HL-60 (cell line): ENCODE results near the gene SIRPD.
"Not testable (repeated sequence)": the region's sequence is repeated elsewhere in the genome, so short reads cannot be mapped to it uniquely, and the experiment has no call there.

Source experiments
- DNase-seq, 2 experiments: peaks; one replicate each; pipeline ENCODE4 v3.0.0-alpha.2; 2010 to 2020; ENCODE audit warnings: low read depth in 1 of 2, low spot score in 1 of 2
- H3K27ac ChIP-seq: fragments of 250-450 bp; sonication (Bioruptor Pico); replicated peaks from 2 replicates; pipeline ENCODE4 v1.5.1; 2020; ENCODE audit warnings: mild to moderate bottlenecking, moderate library complexity
- H3K27me3 ChIP-seq: fragments of 250-450 bp; sonication (Bioruptor Pico); 2 replicates; pipeline ENCODE4 v1.5.1; 2021; ENCODE audit warnings: mild to moderate bottlenecking, moderate library complexity; ENCODE audit not compliant: insufficient read depth, poor library complexity, severe bottlenecking
- H3K4me3 ChIP-seq: replicated peaks from 2 replicates; pipeline ENCODE4 v1.5.1; 2011; ENCODE audit warnings: mild to moderate bottlenecking, control low read depth, low read length; ENCODE audit not compliant: insufficient read depth
- CTCF ChIP-seq: IDR thresholded peaks from one replicate; pipeline ENCODE4 v1.5.1; 2011; ENCODE audit warnings: low read length, control low read depth, inconsistent platforms; ENCODE audit not compliant: insufficient read depth
- GABPA ChIP-seq: IDR thresholded peaks from 2 replicates; pipeline ENCODE4 v1.6.1; 2012; ENCODE audit warnings: low read depth
- POLR2AphosphoS5 ChIP-seq: IDR thresholded peaks from 2 replicates; pipeline ENCODE4 v1.6.1; 2012; ENCODE audit warnings: low read depth
- SPI1 ChIP-seq: IDR thresholded peaks from 2 replicates; pipeline ENCODE4 v1.6.1; 2012; ENCODE audit warnings: low read depth, mild to moderate bottlenecking, borderline replicate concordance
- TF ChIP-seq, protein P1 (sequence below): IDR thresholded peaks from 2 replicates; pipeline ENCODE4 v1.6.1; 2012; ENCODE audit warnings: low read depth; ENCODE audit not compliant: insufficient replicate concordance

The SIRPD gene

DNA sequence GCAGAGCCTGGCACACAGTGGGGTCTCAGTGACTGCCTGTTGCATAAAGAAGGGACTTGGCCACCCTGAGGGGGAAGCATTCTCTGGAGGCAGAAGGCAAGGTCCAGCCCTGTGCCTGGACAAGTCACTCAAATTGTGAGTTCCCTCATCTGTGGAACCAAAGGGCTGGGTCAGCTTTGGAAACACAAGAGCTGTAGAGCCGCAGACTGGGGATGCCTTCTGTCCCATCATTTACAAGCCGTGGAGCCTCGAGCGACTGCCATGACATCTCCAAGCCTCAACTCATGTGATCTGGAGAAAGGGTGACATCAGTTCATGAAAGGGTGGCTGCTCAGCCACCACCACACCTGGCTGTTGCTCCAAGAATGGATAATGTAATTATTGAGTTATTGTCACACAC is 20.4 kb upstream of the SIRPD start:
- TF ChIP-seq SPI1 (no peak), POLR2AphosphoS5 (no peak), GABPA (no peak), CTCF (no peak)
- TF ChIP-seq, protein P1, sequence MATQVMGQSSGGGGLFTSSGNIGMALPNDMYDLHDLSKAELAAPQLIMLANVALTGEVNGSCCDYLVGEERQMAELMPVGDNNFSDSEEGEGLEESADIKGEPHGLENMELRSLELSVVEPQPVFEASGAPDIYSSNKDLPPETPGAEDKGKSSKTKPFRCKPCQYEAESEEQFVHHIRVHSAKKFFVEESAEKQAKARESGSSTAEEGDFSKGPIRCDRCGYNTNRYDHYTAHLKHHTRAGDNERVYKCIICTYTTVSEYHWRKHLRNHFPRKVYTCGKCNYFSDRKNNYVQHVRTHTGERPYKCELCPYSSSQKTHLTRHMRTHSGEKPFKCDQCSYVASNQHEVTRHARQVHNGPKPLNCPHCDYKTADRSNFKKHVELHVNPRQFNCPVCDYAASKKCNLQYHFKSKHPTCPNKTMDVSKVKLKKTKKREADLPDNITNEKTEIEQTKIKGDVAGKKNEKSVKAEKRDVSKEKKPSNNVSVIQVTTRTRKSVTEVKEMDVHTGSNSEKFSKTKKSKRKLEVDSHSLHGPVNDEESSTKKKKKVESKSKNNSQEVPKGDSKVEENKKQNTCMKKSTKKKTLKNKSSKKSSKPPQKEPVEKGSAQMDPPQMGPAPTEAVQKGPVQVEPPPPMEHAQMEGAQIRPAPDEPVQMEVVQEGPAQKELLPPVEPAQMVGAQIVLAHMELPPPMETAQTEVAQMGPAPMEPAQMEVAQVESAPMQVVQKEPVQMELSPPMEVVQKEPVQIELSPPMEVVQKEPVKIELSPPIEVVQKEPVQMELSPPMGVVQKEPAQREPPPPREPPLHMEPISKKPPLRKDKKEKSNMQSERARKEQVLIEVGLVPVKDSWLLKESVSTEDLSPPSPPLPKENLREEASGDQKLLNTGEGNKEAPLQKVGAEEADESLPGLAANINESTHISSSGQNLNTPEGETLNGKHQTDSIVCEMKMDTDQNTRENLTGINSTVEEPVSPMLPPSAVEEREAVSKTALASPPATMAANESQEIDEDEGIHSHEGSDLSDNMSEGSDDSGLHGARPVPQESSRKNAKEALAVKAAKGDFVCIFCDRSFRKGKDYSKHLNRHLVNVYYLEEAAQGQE: no peak
- DNase-seq: peak in 1 of 2 experiments; percentile 0
- no peak overlapping the region for H3K27ac ChIP-seq
- no peak overlapping the region for H3K4me3 ChIP-seq
- no peaks in the 10 kb centered on the region for H3K27me3 ChIP-seq

- H3K27me3 ChIP-seq, H3K27ac ChIP-seq, DNase-seq: not testable (repeated sequence)
Measured at GRCh38 chr20:1577313-1577712, 19.8 kb upstream of the SIRPD start.

DNA sequence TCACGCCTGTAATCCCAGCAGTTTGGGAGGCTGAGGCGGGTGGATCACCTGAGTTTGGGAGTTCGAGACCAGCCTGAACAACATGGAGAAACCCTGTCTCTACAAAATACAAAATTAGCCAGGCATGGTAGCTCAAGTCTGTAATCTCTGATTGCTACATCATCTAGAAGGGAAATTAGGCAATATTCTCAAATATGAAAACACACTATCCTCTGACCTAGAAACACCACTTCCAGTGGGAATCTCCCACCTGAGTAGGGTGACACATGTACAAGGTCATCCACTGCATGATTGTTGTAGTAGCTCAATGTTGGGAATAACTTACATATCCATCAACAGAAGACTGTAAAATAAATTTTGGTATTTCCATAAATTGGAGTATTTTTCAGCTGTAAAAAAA is 19.1 kb upstream of the SIRPD start:
- peak in 1 of 2 experiments; percentile 8 for DNase-seq
- no peak overlapping the region for H3K27ac ChIP-seq
- H3K27me3 ChIP-seq: no peaks in the 10 kb centered on the region
- H3K4me3 ChIP-seq: no peak overlapping the region
- no peak for TF ChIP-seq CTCF
- TF ChIP-seq, protein P1: no peak
- no peak for TF ChIP-seq SPI1
- no peak for TF ChIP-seq POLR2AphosphoS5
- no peak for TF ChIP-seq GABPA

More at GRCh38 chr20:1577313-1577712, 19.8 kb upstream of the SIRPD start:
- not testable (repeated sequence) for H3K4me3 ChIP-seq

GRCh38 chr20:1576003-1576402 is 18.5 kb upstream of the SIRPD start:
- not testable (repeated sequence) for H3K4me3 ChIP-seq, H3K27me3 ChIP-seq, H3K27ac ChIP-seq
- DNase-seq: peak in 1 of 2 experiments; percentile 0

- not testable (repeated sequence) for DNase-seq, H3K27ac ChIP-seq, H3K4me3 ChIP-seq, H3K27me3 ChIP-seq
Measured at GRCh38 chr20:1571583-1571982, 14.1 kb upstream of the SIRPD start.

DNA sequence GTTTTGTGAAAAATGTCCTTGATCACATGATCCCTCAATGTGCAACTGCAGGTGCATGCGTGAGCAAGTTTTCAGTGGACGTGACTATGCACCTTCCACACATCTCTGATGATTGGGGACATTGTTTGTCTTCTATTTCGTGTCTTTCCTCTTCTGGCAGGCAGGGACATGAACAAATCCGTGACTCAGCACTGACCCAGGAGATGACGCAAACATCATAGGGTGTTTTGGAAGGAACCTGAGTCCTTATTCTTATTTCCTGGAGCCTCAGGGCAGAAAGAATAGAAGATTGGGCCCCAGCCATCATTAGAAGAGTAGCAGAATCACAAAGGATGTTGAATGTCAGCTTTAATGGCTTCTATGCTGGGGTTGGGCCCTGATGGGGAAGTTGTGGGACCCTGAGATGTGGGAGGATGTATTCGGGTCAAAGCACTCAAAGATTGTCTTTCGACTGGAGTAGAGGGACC is 11.9 kb upstream of the SIRPD start:
- peak; percentile 66 to 89 for DNase-seq
- peak overlapping the region; percentile 18 for H3K27ac ChIP-seq
- TF ChIP-seq SPI1 (no peak), POLR2AphosphoS5 (no peak), GABPA (no peak), CTCF (no peak)
- TF ChIP-seq, protein P1: no peak
- H3K4me3 ChIP-seq: no peak overlapping the region
- no peaks in the 10 kb centered on the region for H3K27me3 ChIP-seq
